K562 (cell line): ENCODE measurements around the gene DARS2. TPM values are rescaled to one million over a fixed set of nuclear protein-coding genes. Genes with fewer than 3 reads are reported as not detected.

ENCODE experiments used
- ATAC-seq: fragments of 200-7000 bp; cut with Tn5 transposase; 3 replicates; pipeline ENCODE4 v1.9.1; 2020; ENCODE audit warnings: moderate library complexity
- BruUV-seq: library from RNA; stranded (reverse); fragments of 400-500 nt; replicated peaks from 2 replicates; lab custom pipeline; 2021; lab: Mats Ljungman, UMichigan
- CTCF ChIA-PET: fragments of 300-600 bp; formaldehyde crosslinking; extraction: SDS; loops from one replicate; lab custom pipeline; 2021; ENCODE audit warnings: low intra/inter-chr PET ratio; lab: Yijun Ruan, JAX
- POLR2A ChIA-PET: fragments of 300-600, 350-650 bp; sonication (Branson Sonifier 250); formaldehyde crosslinking; extraction: SDS; loops from one replicate; lab custom pipeline; 2021; ENCODE audit warnings: antibody characterized with exemption, inconsistent platforms; lab: Yijun Ruan, JAX
- DNase-seq, 4 experiments: peaks; one replicate each; pipeline versions ENCODE4 v3.0.0 to v3.0.0-alpha.2; 2011 to 2018; ENCODE audit warnings: low spot score in 3 of 4, mixed read lengths in 3 of 4; ENCODE audit errors: extremely low read depth in 1 of 4
- FAIRE-seq: peaks from 2 replicates; lab custom pipeline; 2011; peaks lifted over from hg19 to GRCh38; lab: Jason Lieb, UNC
- H2AFZ ChIP-seq: 2 replicates; pipeline ENCODE4 v1.6.0; 2011; ENCODE audit warnings: low read depth, low read length, control low read depth, inconsistent platforms
- H3K27ac ChIP-seq: fragments of 200-600 bp; 3 replicates; pipeline ENCODE4 v1.8.0; 2011; ENCODE audit warnings: low read depth, mild to moderate bottlenecking, control low read depth, inconsistent platforms, low read length, moderate library complexity, mixed read lengths; ENCODE audit errors: extremely low read depth
- H3K27me3 ChIP-seq, 2 experiments: fragments of 300-600 bp in 1 of 2; 2 replicates in 1 of 2; 3 replicates in 1 of 2; pipeline versions ENCODE4 v1.6.0 to v1.8.0; 2011; ENCODE audit warnings: inconsistent platforms in 2 of 2, low read length in 2 of 2, mild to moderate bottlenecking in 1 of 2, mixed read lengths in 1 of 2, moderate library complexity in 1 of 2; ENCODE audit not compliant: control insufficient read depth in 2 of 2, insufficient read depth in 2 of 2
- H3K36me3 ChIP-seq: fragments of 300-600 bp; 3 replicates; pipeline ENCODE4 v1.8.0; 2011; ENCODE audit warnings: mild to moderate bottlenecking, low read length, inconsistent platforms; ENCODE audit not compliant: control insufficient read depth, insufficient read depth
- H3K4me1 ChIP-seq, 2 experiments: fragments of 200-600 bp in 1 of 2; replicated peaks in 1 of 2; 2 replicates in 1 of 2; 3 replicates in 1 of 2; pipeline versions ENCODE4 v1.5.1 to v1.8.0; 2011; ENCODE audit warnings: inconsistent platforms in 2 of 2, low read length in 2 of 2, mild to moderate bottlenecking in 1 of 2, mixed read lengths in 1 of 2, moderate library complexity in 1 of 2; ENCODE audit not compliant: control insufficient read depth in 2 of 2, insufficient read depth in 2 of 2
- H3K4me2 ChIP-seq: 2 replicates; pipeline ENCODE4 v1.6.1; 2011; ENCODE audit warnings: low read length, control low read depth, inconsistent platforms, mixed read lengths; ENCODE audit not compliant: insufficient read depth
- H3K4me3 ChIP-seq: fragments of 200-600 bp; sonication (generic), shearing (Covaris generic); 2 replicates; pipeline ENCODE4 v1.5.1; 2016; ENCODE audit warnings: control low read depth, inconsistent platforms
- H3K79me2 ChIP-seq: fragments of 200-600 bp; 3 replicates; pipeline ENCODE4 v1.8.0; 2011; ENCODE audit warnings: low read length, inconsistent platforms; ENCODE audit not compliant: control insufficient read depth, insufficient read depth
- H3K9ac ChIP-seq, 2 experiments: 2 replicates each; pipeline versions ENCODE4 v1.6.0 to v1.6.1; 2011; ENCODE audit warnings: low read depth in 2 of 2, low read length in 2 of 2, control low read depth in 1 of 2, inconsistent platforms in 1 of 2, mild to moderate bottlenecking in 1 of 2, mixed read lengths in 1 of 2; ENCODE audit not compliant: insufficient read depth in 1 of 2
- H3K9me1 ChIP-seq: one replicate; pipeline ENCODE4 v1.6.0; 2011; ENCODE audit warnings: inconsistent platforms, mild to moderate bottlenecking, low read length, moderate library complexity; ENCODE audit not compliant: control insufficient read depth, insufficient read depth
- H3K9me3 ChIP-seq: replicated peaks from 2 replicates; pipeline ENCODE4 v1.5.1; 2011; ENCODE audit warnings: low read depth, low read length, inconsistent platforms; ENCODE audit not compliant: control insufficient read depth, insufficient read depth
- H4K20me1 ChIP-seq: replicated peaks from 2 replicates; pipeline ENCODE4 v1.6.1; 2011; ENCODE audit warnings: low read length, inconsistent platforms, mixed read lengths; ENCODE audit not compliant: control insufficient read depth, insufficient read depth
- CHD7 ChIP-seq: fragments of 200-600 bp; sonication (generic); IDR thresholded peaks from one replicate; pipeline ENCODE4 v1.6.1; 2012; ENCODE audit warnings: mild to moderate bottlenecking, low read depth, low read length, inconsistent platforms
- DEAF1 ChIP-seq: fragments of 450-650 bp; formaldehyde crosslinking; IDR thresholded peaks from 2 replicates; pipeline ENCODE4 v1.4.0; 2020; ENCODE audit warnings: mild to moderate bottlenecking, moderate library complexity
- RBBP5 ChIP-seq: fragments of 200-600 bp; sonication (generic); IDR thresholded peaks from 2 replicates; pipeline ENCODE4 v1.6.1; 2012; ENCODE audit warnings: borderline replicate concordance, mild to moderate bottlenecking, low read length, control low read depth, inconsistent platforms; ENCODE audit not compliant: insufficient read depth, poor library complexity, severe bottlenecking
- U2AF1 ChIP-seq: fragments of 200-400 bp; formaldehyde crosslinking; optimal IDR thresholded peaks from 2 replicates; pipeline ENCODE3; 2017; ENCODE audit warnings: mild to moderate bottlenecking, low read depth, low read length, moderate library complexity
- WGBS: fragments of 100-300 bp; shearing (Covaris generic); methylation state at CpG from one replicate; pipeline ENCODE4 v1.1.6; 2016; ENCODE audit warnings: low coverage, mixed read lengths; ENCODE audit not compliant: insufficient coverage; ENCODE audit errors: missing lambda C conversion rate; 5-methylcytosine and 5-hydroxymethylcytosine counted together
- in situ Hi-C: fragments of 300-500 bp; cut with MboI; formaldehyde crosslinking; loops from 4 replicates; pipeline ENCODE4 v1.15.0; 2018; ENCODE audit warnings: inconsistent platforms, mixed read lengths
- intact Hi-C: fragments of 100-400 bp; cut with micrococcal nuclease; formaldehyde crosslinking; loops from 2 replicates; pipeline ENCODE4 v1.14.2; 2022
- polyA plus RNA-seq, 8 experiments: library from polyadenylated mRNA; depleted of rRNA in 4 of 8; stranded (reverse) in 5 of 8; unstranded in 3 of 8; fragments of >200 nt; fragmentation: Nextera tagmentation in 2 of 8; fragmentation: Illumina TruSeq in 1 of 8; extraction: Ambion mirVana in 2 of 8; extraction: Trizol in 1 of 8; gene quantifications; 2 replicates each; pipeline versions ENCODE4 v1.2.1 to v1.2.3, GENCODE V29; 2011 to 2014; ENCODE audit warnings: inconsistent platforms in 1 of 8, missing spikeins in 1 of 8
- total RNA-seq, 7 experiments: library from RNA; depleted of rRNA in 6 of 7; stranded (reverse); fragments of >200 nt in 6 of 7; fragmentation: Illumina TruSeq in 2 of 7; extraction: Trizol in 2 of 7; gene quantifications; 2 replicates each; pipeline versions ENCODE4 v1.2.1 to v1.2.3, GENCODE V29; 2011 to 2021; ENCODE audit warnings: low replicate concordance in 1 of 7

Gene DARS2
- total and polyA plus RNA-seq, 9 of the 15 experiments (the other 6 are each of a cell fraction or from before 2014, with no cell fraction given), result 36.4 to 96.7 (median 68.6) TPM

GRCh38 chr1:173860065-173860464 is 35.6 kb downstream of the DARS2 start:
- no peak for FAIRE-seq
- Histone ChIP-seq H3K27ac (no peak overlapping the region), H3K4me2 (no peak overlapping the region), H4K20me1 (peaks cover 24% of the 10 kb centered on the region), H3K79me2 (peaks cover 18% of the 10 kb centered on the region), H3K4me3 (no peak overlapping the region), H3K27me3 (no peaks in the 10 kb centered on the region), H2AFZ (no peak overlapping the region), H3K9me1 (peaks cover 2% of the 10 kb centered on the region), H3K9ac (no peak overlapping the region), H3K4me1 (peaks cover 0 to 3% of the 10 kb centered on the region in 2 experiments; a peak in 2 of 5 replicates), H3K36me3 (peaks cover 71% of the 10 kb centered on the region), H3K9me3 (no peaks in the 10 kb centered on the region)
- ChIA-PET CTCF (no interaction called here), POLR2A (interaction anchor here (0.6 to 9.7 kb wide), 7 partner anchors 6 to 1265 kb away, joined by 4 to 183 read pairs (median 12); partner anchors contain the start of genes CENPL, DARS2, GAS5 and ZBTB37)
- WGBS, result 85% methylated on average over 1 of the region's 1 CpG
- BruUV-seq, result no TSS peak
- no peak for ATAC-seq
- intact Hi-C loops, result no loop called here
- DNase-seq, result no peak
- in situ Hi-C loops, result no loop called here
- peak; percentile 41 for TF ChIP-seq U2AF1
- TF ChIP-seq RBBP5, result no peak
- no peak for TF ChIP-seq CHD7
- peak; percentile 7; the same call in 1 of the 2 replicates for TF ChIP-seq DEAF1 (CRISPR knock-in tag)
